ENCODE data around the gene PRDM16.

The PRDM16 gene

DNA sequence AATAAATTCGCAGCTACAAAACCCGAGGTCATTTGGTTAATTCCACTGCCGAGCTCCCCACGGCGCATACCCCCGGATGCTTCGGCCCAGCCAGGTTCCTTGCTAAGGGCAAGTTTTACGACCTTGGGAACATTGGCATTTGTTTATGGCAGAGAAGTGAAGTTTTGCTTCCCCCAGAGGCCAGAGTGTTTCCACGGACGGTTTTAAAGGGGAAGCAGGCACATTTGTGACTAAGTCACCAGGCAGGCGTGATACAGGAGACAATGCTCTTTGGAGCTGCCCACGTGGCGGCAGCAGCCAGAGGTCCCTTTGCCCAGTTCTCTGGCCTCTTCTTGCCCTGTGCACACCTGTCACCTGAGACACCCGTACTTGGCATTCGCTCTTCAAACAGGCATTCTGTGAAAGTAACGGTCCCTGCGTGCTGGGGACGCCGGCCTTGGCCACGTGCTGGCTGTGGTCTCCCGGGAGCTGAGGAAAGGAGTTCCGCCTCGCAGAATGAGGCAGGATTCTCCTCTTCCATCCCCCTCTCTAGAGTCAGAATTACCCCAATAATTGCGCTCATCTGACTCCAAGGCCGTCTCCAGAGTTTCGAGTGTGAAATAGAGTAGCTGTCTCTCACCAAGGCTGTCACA is 138.3 kb downstream of the PRDM16 start:
- no peak for DNase-seq (ENCODE audit: low read depth)

DNA sequence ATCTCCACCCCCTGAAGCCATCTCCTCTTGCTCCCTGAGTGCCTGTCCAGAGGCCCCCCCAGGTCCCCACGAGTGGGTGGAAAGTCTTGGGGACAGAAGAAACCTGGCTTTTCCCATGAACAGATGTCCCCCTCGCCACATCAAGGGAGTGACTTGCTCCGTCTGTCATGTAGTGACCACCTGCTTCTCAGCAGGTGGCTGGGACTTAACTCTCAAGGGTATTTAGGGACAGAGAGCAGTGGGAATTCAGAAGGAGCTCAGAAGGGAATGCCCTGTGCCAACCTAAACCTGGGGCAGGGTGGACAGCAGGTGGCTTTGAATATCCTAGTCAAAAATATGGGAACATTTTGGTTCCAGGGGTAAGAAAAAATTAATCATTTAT is 139.8 kb downstream of the PRDM16 start:
- DNase-seq (ENCODE audit: low read depth), result no peak

DNA sequence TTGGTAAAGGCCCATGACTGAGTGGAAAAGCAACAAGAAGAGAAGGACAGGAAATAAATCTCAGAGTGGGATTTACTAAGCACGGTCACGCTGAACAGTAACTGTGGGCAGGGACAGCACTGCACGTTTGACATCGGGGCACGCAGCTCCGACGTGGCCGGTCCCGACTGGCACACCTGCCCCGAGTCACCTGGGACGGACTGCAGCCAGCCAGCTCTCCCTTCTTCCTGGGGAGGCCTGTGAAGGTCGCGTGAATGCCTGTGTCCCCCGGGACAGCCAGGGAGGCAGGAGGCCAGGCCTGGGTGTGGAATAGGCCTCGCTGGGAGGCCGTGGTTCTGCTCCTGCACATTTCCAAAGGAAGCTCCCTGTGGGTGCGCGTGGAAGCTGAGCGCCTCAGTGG is 140.2 kb downstream of the PRDM16 start:
- no peak for DNase-seq (ENCODE audit: low read depth)

DNA sequence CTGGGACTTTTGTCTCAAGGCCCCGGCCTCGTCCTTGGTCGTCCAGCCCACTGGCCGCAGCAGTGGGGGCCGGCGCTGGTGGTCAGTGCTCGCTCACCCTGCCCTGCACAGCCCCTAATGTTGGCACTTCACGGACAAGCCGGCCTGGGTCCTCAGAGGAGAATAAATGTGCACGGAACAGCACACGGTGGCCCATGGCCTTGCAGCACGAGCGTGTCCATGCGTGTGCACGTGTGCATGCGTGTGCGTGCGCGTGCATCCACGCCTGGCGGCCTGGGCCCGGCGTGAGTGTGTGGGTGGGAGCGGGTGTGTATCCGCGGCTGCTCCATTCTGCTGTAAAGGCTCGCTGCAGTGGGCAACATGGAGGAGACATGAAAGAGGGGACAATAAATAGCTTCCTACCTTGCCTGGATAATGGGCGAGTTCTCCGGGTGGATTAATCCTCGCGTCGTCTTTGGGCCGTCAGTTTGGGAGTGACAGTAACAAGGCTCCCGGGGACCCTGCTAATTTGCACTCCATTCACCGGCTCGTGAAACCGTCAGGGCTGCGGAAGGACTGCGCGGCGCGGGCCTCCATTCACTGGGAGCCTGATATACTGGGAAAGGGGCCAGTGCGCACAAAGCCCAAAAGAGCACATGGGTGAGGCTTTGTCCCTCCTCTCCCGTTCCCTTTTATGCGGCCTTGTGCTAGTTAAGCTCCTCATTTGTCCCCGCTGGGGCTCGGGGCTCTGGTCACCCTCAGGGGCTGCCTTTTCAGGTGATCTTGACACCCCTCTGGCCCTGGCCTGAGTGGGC is 142.8 kb downstream of the PRDM16 start:
- no peak for DNase-seq (ENCODE audit: low read depth)

DNA sequence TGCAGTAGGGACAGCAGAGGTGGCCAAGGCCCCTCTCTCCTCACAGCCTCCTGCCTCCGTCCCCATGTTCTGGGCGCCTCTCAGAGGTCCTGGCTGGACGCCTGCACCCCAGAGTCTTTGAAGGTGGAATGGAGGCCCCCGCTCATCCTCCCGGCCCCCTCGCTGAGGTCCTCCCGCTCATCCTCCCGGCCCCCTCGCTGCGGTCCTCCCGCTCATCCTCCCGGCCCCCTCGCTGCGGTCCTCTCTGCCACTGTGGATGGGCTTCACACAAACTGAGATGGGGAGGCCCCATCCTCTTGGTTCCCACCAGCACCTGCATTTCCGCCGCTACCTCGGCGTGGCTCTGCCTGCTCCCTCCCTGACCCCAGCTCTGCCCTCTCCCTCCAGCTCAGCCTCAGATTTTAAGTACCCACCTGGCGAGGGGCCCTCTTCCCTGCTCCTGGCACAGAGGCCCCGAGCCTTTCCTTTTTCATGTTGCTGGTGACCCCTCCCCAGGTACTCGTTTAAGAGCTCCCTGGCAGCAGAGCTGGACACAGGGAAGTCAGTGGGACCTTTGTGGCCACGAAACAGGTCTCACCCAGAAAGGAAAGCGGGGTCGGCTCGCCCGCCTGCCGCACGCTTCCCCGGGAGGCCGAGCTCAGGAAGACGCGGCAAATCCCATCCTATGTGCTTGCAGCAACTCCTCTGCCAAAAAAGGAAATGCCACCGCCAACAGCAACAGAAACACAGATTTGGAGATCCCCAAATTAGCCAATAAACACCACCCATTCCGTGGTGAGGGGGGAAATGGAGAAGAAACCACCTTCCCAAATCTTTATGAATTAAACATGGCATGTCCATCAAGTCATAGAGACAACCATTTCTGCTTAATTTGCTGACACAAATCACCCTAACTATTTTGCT is 143.7 kb downstream of the PRDM16 start:
- no peak for DNase-seq (ENCODE audit: low read depth)

DNA sequence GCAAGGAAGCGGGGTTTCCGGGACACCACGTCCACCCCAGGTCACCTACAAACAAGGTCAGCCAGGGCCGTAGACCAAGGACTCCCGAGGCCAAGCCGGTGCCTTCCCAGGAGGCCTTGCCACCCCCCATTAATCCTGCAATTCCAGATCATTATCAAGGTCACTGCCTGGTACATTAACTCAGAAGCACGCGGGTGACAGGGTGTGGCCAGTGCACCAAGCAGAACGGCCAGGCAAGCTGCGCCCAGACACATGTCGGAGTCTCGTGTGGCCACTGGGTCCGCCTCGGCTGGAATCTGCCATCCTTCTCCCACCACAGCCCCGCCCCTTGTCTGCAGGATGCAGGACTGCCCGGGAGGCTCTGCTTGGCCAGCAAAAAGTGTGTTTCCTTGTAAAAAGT is 144.7 kb downstream of the PRDM16 start:
- DNase-seq (ENCODE audit: low read depth), result no peak

DNA sequence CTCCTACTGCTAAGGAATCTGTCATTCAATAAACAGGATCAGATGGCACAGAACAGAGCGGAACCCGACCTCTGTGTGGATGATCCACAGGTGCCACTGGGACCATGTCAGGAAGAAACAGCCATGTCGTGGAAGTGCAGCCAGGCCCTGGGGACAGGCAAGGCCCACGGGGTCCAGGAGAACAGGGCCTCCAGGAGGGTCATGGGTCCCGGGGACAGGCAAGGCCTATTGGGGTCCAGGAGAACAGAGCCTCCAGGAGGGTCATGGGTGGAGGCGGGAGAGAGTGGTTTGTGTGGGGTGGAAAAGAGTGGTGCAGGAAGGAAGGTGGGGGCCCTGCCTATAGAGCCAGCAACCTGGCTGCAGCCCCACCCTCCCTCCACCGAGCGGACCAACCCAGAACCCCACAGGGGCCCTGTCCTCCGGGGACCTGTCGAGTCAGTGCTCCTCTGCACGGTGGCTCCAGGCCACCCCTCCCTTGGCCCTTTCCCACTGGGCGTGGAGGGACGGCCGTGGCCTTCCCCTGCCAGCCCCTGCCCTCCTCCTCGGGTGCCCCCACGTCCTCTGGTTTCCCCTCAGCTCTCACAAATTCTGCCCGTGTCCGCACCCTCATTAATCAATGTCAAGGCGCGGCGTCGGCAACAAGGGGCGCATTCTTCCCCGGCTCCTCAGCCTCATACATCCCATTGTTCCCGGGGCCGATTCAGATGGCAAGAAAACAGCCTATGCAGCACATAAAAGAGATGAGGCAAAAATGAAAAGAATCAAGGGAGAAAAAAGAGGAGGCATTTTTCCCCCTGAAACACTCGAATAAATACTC is 146.4 kb downstream of the PRDM16 start:
- no peak for DNase-seq (ENCODE audit: low read depth)

DNA sequence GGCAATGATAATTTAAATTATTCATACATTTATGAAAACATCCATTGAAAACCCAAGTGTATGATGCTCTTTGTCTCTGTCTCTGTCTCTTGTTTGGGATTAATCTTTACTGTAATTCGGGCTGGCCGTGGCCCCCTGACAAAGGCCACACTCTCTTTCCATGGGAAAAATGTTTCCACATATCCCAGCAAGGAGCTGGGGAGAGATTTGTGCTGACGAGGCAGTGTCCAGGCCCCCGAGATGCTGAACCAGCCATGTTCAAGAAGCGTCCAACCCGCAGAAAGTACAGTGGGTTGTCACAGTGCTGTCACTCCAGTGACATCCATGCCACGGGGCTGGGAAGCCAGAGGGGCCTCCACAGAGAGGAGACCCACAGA is 147.0 kb downstream of the PRDM16 start:
- DNase-seq (ENCODE audit: low read depth), result no peak

DNA sequence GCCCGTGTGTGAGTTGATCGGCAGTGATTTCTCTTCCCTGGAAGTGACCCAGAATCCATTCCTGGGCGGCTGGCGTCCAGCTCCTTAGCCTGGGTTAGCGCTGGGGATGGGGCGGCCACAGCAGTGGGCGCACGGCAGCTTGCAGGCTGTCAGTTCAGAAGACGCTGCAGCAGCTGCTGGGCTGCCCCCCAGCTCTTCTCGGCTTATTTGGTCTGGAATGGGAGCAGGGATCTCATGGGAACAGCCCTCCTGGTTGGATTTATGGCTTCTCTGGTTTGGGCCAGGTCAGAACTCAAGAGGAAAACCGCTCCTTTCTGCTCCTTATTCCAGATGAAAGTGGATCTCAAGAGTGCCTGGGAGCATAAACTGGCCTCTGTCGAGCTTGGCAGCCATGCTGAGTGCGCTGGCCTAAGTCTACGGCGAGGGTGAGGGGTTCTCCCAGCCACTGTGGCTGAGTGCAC is 148.2 kb downstream of the PRDM16 start:
- no peak for DNase-seq (ENCODE audit: low read depth)

DNA sequence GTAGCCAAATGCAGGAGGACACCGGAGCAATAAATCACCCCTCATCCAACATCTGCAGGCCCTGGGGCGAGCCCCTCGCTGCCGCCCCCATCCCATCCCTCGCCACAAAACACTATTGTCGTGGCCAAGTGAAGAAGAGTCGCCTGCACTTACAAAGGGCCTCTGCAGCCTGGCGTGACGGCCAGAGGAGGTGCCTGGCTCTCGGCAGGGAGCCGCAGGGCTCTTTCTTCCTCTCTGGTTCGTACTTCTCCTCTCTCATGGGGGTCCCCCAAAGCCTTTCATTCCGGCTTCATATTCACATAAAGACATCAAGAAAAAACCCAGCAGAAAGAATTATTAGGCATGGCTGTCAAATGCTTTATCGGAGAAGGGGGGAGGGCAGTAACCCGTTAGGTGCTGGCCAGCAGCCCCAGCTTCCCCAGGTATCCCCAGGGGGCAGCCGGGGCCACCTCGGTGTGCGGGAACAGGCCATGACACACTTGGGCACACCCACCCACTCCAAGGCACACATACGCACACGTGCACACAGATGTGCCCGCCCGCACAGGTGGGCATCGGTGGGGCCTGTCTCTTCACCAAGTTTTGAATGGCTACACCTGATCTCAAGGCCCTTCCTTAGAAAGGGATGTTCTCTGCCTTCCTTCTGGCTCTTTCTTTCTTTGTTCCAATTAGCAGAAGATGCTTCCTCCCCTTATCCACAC is 149.1 kb downstream of the PRDM16 start:
- no peak for DNase-seq (ENCODE audit: low read depth)

DNA sequence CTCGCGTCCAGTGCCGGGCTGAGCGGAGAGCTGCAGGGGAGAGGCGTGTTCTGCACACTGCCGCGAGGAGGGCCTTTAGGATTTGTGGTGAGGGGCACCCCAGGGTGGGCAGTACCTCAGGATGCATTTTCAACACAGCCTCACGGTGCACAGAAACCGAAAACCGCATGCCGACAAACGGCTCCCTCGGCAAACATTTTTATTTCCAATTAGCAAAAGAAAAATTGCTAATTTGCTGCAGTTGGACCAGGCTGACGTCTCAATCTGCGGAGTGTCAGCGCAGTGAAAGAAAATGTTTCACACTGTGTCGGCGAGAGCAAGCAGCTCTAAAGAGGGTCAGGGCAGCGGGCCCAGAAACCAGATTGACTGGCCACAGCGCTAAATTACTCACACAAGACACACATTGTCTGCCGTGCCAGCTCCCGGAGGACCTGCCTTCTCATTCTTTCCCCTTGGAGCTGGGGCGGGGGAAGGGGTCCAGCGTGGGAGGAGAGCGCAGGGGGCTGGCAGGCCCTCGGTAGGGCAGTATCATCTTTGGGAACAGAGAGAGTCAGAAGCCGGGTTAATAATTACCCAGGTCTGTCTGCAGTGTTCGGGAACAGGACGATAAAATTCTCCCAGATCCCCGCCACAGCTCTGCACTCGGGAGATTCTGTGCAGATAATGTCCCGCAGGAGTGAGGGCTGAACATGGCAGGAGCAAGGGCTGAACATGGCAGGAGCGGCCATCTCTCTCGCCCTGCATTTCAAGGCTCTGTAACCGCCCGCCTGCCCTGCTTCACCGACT is 150.2 kb downstream of the PRDM16 start:
- DNase-seq (ENCODE audit: low read depth), result peak; percentile 3

DNA sequence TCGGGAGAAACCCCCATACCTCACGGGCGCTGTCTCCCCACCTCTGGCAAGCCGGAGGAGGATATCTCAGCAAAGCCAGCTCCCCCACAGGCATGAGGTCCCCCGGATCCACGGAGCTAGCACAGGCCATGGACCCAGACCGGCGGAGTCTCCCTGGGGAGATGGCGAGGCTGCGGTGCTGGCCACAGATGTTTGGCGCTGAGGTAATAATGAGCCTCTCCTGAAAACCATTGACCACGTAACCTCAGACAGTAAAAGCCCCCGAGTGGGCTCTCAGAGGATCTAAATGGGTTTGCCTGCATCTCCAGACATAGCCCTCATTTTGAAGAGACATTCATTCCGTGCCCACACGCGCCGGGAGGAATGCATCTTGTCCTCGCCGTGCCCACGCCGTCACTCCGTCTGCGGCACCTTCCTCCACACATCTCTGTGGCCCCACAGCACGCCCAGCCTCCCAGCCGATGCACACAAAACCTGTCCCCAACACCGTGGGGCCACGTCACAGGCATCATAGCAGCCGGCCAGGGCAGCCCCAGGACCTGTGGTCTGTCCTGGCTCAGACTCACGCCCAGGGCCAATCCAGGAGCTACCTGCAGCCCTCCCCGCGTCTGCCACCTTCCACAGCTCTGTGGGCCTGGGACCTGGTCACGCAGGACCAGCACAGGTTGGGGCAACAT is 150.9 kb downstream of the PRDM16 start:
- no peak for DNase-seq (ENCODE audit: low read depth)

DNA sequence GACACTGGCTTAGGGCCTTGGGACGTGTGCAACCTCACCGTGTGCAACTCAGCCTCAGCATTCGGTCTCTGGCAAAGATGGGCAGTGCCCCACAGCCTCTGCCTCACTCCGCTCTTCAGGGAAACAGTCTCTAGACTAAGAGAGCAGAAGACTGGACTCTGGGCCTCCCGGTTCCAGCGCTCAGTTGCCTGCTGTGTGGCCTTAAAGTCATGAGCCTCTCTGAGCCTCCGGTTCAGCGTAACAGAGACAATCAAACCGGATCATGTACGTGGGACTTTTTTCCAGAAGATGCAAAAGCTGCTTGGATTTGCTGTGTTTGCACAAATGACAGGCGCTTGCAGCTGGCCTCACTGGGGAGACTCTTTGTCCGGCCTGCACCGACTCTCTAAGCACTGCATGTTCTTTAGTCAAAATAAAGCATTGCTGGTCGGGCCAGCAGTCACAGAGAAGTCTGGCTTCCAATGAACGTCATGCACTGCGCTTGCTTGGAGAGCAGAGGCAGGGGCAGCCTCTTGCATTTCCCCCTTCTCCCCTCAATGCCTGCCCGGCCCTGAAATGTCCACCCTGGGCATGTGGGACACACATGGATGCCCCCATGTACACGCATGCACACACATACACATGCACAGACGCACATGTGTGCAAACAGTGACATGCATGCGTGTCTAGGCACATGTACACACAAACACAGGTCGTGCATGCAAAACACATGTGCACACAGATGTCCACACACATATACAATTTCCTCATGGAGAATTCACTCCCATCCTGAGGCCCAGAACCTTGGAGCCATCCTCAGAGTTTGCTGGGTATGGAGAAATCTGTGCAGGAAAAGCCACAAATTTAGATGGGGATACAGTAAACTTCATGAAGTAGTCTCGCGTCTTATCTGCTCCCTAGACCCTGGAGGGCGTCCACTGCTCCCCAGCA is 152.4 kb downstream of the PRDM16 start:
- no peak for DNase-seq (ENCODE audit: low read depth)

DNA sequence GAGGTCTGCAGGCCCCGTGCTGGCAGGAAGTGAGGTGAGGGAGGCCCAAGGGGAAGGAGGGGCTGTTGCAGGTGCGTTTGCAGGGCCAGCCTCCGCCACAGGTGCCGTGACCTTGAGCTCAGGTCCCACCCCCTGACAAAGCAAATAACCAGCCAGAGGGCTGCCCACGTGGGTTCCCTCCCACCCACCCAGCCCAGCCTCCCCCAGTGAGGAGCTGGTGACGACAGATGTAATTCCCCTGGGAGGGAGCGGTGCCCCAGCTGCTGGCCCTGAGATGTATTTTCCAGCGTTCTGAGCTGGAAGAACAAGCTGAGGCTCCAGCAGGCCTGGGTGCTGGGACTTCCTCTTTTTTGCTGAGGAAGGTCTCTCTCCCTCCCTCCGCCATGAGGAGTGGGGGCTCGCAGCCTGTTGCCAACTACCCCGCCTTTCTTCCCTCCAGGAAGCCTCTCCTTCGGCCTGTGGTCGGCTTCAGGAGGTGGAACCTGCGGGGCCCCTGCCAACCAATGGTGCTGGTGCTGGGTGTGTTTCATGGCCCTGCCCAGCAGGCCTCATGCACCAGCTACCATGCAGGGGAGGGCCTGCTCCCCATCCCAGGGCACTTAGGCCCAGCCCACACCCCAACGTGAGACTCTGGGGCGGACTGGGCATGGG is 153.2 kb downstream of the PRDM16 start:
- no peak for DNase-seq (ENCODE audit: low read depth)

DNA sequence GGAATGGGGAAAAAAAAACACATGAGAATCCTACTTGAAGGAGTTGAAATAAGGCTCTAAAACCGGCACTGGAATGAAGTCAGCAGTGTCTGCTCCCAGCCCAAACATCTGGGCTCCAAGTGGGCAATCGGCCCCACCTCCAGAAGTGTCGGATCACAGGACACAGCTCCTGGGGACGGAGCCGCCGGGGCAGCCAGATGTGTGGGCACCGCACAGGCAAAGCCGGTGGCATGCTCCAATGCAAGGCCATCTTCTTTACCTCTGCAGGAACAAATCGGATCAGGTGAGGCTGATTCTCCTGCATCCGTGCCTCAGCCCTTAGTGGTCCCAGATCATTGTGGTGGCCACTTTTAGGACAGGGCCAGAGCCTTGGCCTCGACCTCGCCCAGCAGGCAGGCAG is 156.7 kb downstream of the PRDM16 start:
- no peak for DNase-seq (ENCODE audit: low read depth)

DNA sequence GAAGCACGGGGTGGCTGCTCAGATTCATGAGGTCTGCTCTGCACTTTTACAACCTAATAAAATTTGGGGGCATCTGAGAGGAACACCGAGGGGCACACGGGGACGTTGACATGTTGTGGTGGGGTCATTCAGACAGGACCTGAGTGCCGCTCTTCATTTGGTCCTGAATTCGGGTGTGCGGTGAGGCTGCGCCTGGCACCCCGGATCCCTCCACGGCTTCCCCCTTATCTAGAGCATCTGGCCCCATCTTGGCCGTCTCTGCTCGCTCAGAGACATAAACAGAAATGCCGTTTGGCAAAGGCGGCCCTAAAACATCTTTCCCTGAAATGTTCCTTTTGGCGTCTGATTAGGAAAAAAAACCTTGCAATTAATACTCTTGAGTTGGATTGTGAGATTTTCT is 157.2 kb downstream of the PRDM16 start:
- DNase-seq (ENCODE audit: low read depth), result no peak

DNA sequence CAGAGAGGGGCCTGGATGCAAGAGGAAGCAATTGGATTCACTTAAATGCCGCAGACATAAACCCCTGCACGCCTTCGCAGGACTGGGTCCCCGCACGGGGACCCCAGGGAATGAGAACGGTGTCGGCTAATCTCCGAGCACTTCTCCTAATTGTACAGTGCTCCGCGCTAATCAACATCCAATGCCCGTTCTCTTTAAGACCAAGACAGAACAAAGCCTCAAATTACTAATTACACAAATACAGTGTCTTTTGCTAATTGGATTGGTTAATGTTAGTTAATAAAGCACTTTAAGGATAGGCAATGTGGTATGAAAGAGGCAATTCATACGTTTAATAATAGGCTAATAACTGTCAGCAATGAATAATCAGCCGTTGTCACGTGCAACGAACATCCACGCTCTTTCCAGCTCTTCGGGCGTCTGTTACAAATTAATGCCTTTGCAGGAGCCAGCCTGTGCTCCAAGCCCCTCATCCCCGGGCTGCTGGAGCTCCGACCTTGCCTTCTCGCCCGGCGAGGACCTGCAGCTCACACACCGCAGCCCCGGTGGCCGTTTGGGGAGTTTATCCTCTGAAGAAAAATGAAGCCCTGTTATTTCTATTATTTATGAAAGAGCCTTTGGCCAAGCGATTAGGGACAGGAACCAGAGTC is 157.8 kb downstream of the PRDM16 start:
- no peak for DNase-seq (ENCODE audit: low read depth)

DNA sequence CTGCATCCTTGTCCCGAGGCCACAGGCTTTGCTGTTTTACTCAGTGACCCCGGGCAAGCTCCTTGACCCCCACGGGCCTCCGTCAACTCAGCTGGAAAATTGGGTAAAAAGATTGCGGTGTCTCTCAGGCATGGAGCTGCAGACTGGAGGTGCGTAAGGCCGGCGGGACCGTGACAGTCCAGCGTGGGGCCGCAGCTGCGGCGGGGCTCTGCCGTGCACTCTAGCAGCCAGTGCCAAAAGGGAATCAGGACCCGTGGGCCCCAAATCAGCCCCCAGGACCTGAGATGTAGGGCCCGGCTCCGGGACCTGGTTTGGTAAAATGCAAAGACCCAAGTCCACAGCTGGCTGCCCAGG is 158.3 kb downstream of the PRDM16 start:
- no peak for DNase-seq (ENCODE audit: low read depth)
